WTC11 (cell line): Measurements from ENCODE around the gene IQGAP2. TPM values are rescaled to one million over a fixed set of nuclear protein-coding genes. Genes with fewer than 3 reads are reported as not detected.

Experiments used
- ATAC-seq: fragments of 200-7000 bp; cut with Tn5 transposase; 2 replicates; pipeline ENCODE4 v1.10.0; 2021; ENCODE audit warnings: mild to moderate bottlenecking, moderate library complexity
- CTCF ChIA-PET: fragments of 300-600 bp; sonication (Branson Sonifier 250); formaldehyde crosslinking; loops from one replicate; lab custom pipeline; 2021; ENCODE audit warnings: antibody characterized with exemption; lab: Charles Lee
- POLR2A ChIA-PET: fragments of 350-600 bp; sonication (Branson Sonifier 250); formaldehyde crosslinking; loops from one replicate; lab custom pipeline; 2021; ENCODE audit warnings: antibody characterized with exemption; lab: Charles Lee
- DNase-seq: peaks from one replicate; pipeline ENCODE4 v3.0.0; 2021; ENCODE audit warnings: low spot score
- H3K27ac Mint-ChIP-seq: 2 replicates; pipeline ENCODE4 v1.8.0; 2021; ENCODE audit warnings: mixed read lengths
- H3K27me3 Mint-ChIP-seq: 2 replicates; pipeline ENCODE4 v1.8.0; 2021; ENCODE audit warnings: low read depth, mild to moderate bottlenecking, moderate library complexity, mixed read lengths
- H3K36me3 Mint-ChIP-seq: 2 replicates; pipeline ENCODE4 v1.8.0; 2021; ENCODE audit warnings: mixed read lengths
- H3K4me1 Mint-ChIP-seq: 2 replicates; pipeline ENCODE4 v1.8.0; 2022; ENCODE audit warnings: mixed read lengths
- H3K4me3 Mint-ChIP-seq: 2 replicates; pipeline ENCODE4 v1.8.0; 2021; ENCODE audit warnings: mild to moderate bottlenecking, moderate library complexity, mixed read lengths
- H3K9me3 Mint-ChIP-seq: 2 replicates; pipeline ENCODE4 v1.8.0; 2021; ENCODE audit warnings: mixed read lengths
- AFF4 ChIP-seq: sonication (generic); formaldehyde crosslinking; IDR thresholded peaks from 2 replicates; pipeline ENCODE4 v1.8.1; 2023; ENCODE audit warnings: mild to moderate bottlenecking, missing genetic modification reagents, borderline replicate concordance
- ATF1 ChIP-seq: sonication (generic); formaldehyde crosslinking; IDR thresholded peaks from 2 replicates; pipeline ENCODE4 v1.8.1; 2023; ENCODE audit warnings: mild to moderate bottlenecking, moderate library complexity, missing genetic modification reagents
- ATF3 ChIP-seq: sonication (generic); formaldehyde crosslinking; conservative IDR thresholded peaks from 2 replicates; pipeline ENCODE4 v1.8.1; 2022; ENCODE audit warnings: mild to moderate bottlenecking, missing genetic modification reagents
- CDX4 ChIP-seq: fragments of 250-450 bp; sonication (Bioruptor Pico); IDR thresholded peaks from 2 replicates; pipeline ENCODE4 v1.9.0; 2021; ENCODE audit warnings: moderate library complexity, mild to moderate bottlenecking, inconsistent platforms, borderline replicate concordance
- E2F5 ChIP-seq: sonication (generic); formaldehyde crosslinking; IDR thresholded peaks from 2 replicates; pipeline ENCODE4 v1.8.1; 2022; ENCODE audit warnings: mild to moderate bottlenecking, moderate library complexity, missing genetic modification reagents
- ERG ChIP-seq: fragments of 250-450 bp; sonication (Bioruptor Pico); IDR thresholded peaks from 2 replicates; pipeline ENCODE4 v1.8.0; 2021; ENCODE audit warnings: mild to moderate bottlenecking
- FOXJ3 ChIP-seq: sonication (generic); formaldehyde crosslinking; IDR thresholded peaks from 2 replicates; pipeline ENCODE4 v1.9.0; 2021; ENCODE audit warnings: missing genetic modification reagents, mild to moderate bottlenecking, borderline replicate concordance
- GABPB1 ChIP-seq: sonication (generic); formaldehyde crosslinking; IDR thresholded peaks from 2 replicates; pipeline ENCODE4 v1.8.1; 2023; ENCODE audit warnings: mild to moderate bottlenecking, missing genetic modification reagents
- GRHL2 ChIP-seq: fragments of 250-450 bp; sonication (Bioruptor Pico); IDR thresholded peaks from 2 replicates; pipeline ENCODE4 v1.8.0; 2022; ENCODE audit warnings: mild to moderate bottlenecking, moderate library complexity; ENCODE audit not compliant: insufficient replicate concordance, severe bottlenecking
- MAX ChIP-seq: sonication (generic); formaldehyde crosslinking; IDR thresholded peaks from 2 replicates; pipeline ENCODE4 v1.8.0; 2022; ENCODE audit warnings: mild to moderate bottlenecking, missing genetic modification reagents
- NFYB ChIP-seq: sonication (generic); formaldehyde crosslinking; conservative IDR thresholded peaks from 2 replicates; pipeline ENCODE4 v1.8.0; 2022; ENCODE audit warnings: low read depth, missing genetic modification reagents
- PRRX2 ChIP-seq: fragments of 250-450 bp; sonication (Bioruptor Pico); IDR thresholded peaks from 2 replicates; pipeline ENCODE4 v1.8.0; 2021; ENCODE audit warnings: mild to moderate bottlenecking
- SMAD3 ChIP-seq: sonication (generic); formaldehyde crosslinking; IDR thresholded peaks from 2 replicates; pipeline ENCODE4 v1.8.0; 2022; ENCODE audit warnings: missing genetic modification reagents, mild to moderate bottlenecking, borderline replicate concordance
- SMAD4 ChIP-seq: sonication (generic); formaldehyde crosslinking; IDR thresholded peaks from 2 replicates; pipeline ENCODE4 v1.8.0; 2022; ENCODE audit warnings: mild to moderate bottlenecking, missing genetic modification reagents
- ZBTB21 ChIP-seq: sonication (generic); formaldehyde crosslinking; IDR thresholded peaks from 2 replicates; pipeline ENCODE4 v1.8.1; 2023; ENCODE audit warnings: mild to moderate bottlenecking, missing genetic modification reagents, borderline replicate concordance
- ZMAT4 ChIP-seq: fragments of 250-450 bp; sonication (Bioruptor Pico); IDR thresholded peaks from 2 replicates; pipeline ENCODE4 v1.9.0; 2021; ENCODE audit warnings: mild to moderate bottlenecking
- ZNF423 ChIP-seq: fragments of 250-450 bp; sonication (Bioruptor Pico); IDR thresholded peaks from 2 replicates; pipeline ENCODE4 v2.1.2; 2022; ENCODE audit warnings: mild to moderate bottlenecking, moderate library complexity
- ZSCAN18 ChIP-seq: fragments of 250-450 bp; sonication (Bioruptor Pico); IDR thresholded peaks from 2 replicates; pipeline ENCODE4 v2.1.2; 2022; ENCODE audit warnings: mild to moderate bottlenecking, moderate library complexity
- total RNA-seq: library from RNA; stranded (reverse); gene quantifications from 3 replicates; pipeline ENCODE4 v1.2.3, GENCODE V29; 2021

The IQGAP2 gene
- total RNA-seq, 1 experiment from 2014 or later = 70.6 TPM

- Mint-ChIP-seq H3K36me3 (peaks cover 8% of the 10 kb centered on the region), H3K27ac (no peak overlapping the region), H3K27me3 (no peaks in the 10 kb centered on the region), H3K9me3 (no peaks in the 10 kb centered on the region), H3K4me3 (no peak overlapping the region), H3K4me1 (peaks cover 5% of the 10 kb centered on the region)
- POLR2A ChIA-PET = no interaction called here
- CTCF ChIA-PET = interaction anchor here (5.5 kb wide), 1 partner anchor 176 kb away, joined by 39 read pairs; no protein-coding TSS in a partner anchor
- no peak for DNase-seq
- ATAC-seq = no peak
- TF ChIP-seq ERG (CRISPR knock-in tag) (no peak), ZNF423 (CRISPR knock-in tag) (no peak), SMAD3 (CRISPR knock-in tag) (no peak), GRHL2 (CRISPR knock-in tag) (no peak), ZMAT4 (CRISPR knock-in tag) (no peak), PRRX2 (CRISPR knock-in tag) (no peak), NFYB (CRISPR knock-in tag) (no peak), ATF1 (CRISPR knock-in tag) (no peak), E2F5 (CRISPR knock-in tag) (no peak)
Measured at GRCh38 chr5:76598531-76598930, 195.4 kb downstream of the IQGAP2 start.

- no peak for DNase-seq
- Mint-ChIP-seq H3K9me3 (no peaks in the 10 kb centered on the region), H3K27me3 (no peaks in the 10 kb centered on the region), H3K27ac (no peak overlapping the region), H3K4me1 (no peaks in the 10 kb centered on the region), H3K4me3 (no peak overlapping the region), H3K36me3 (peaks cover 21% of the 10 kb centered on the region)
- no peak for ATAC-seq
- ChIA-PET POLR2A (no interaction called here), CTCF (interaction anchor here (0.7 to 5.5 kb wide), 5 partner anchors 11 to 197 kb away, joined by 3 to 39 read pairs (median 11); partner anchors contain the start of gene IQGAP2)
- no peak for TF ChIP-seq ZBTB21 (CRISPR knock-in tag)
- TF ChIP-seq GABPB1 = no peak
- no peak for TF ChIP-seq SMAD4
- TF ChIP-seq ZSCAN18 = no peak
- no peak for TF ChIP-seq CDX4
- no peak for TF ChIP-seq FOXJ3 (CRISPR knock-in tag)
- TF ChIP-seq ATF3 (CRISPR knock-in tag) = no peak
- TF ChIP-seq MAX (CRISPR knock-in tag) = no peak
- TF ChIP-seq AFF4 (CRISPR knock-in tag) = no peak
- no peak for TF ChIP-seq E2F5 (CRISPR knock-in tag)
Measured at GRCh38 chr5:76600716-76601115, 197.6 kb downstream of the IQGAP2 start.
